H1 (cell line): ENCODE data around the gene GLE1. TPM values are rescaled to one million over a fixed set of nuclear protein-coding genes. Genes with fewer than 3 reads are reported as not detected.

Experiments used
- CTCF ChIA-PET: fragments of 300-600 bp; sonication (Branson Sonifier 250); formaldehyde crosslinking; loops from one replicate; lab custom pipeline; 2021; ENCODE audit not compliant: partially characterized antibody; lab: Charles Lee
- POLR2A ChIA-PET: fragments of 300-600 bp; sonication (Branson Sonifier 250); formaldehyde crosslinking; loops from one replicate; lab custom pipeline; 2021; ENCODE audit warnings: inconsistent platforms; ENCODE audit not compliant: partially characterized antibody; lab: Charles Lee
- DNase-seq, 2 experiments: peaks; one replicate each; pipeline versions ENCODE4 v3.0.0 to v3.0.0-alpha.2; 2010 to 2022; ENCODE audit warnings: low spot score in 2 of 2, low read depth in 1 of 2, mixed read lengths in 1 of 2
- FAIRE-seq: peaks from 2 replicates; lab custom pipeline; 2011; peaks lifted over from hg19 to GRCh38; lab: Jason Lieb, UNC
- H2AFZ ChIP-seq: 2 replicates; pipeline ENCODE4 v1.8.1; 2012; ENCODE audit warnings: low read length, inconsistent platforms
- H2AK5ac ChIP-seq: 2 replicates; pipeline ENCODE4 v1.6.1; 2013; ENCODE audit warnings: low read depth, low read length
- H2BK120ac ChIP-seq: replicated peaks from 2 replicates; pipeline ENCODE3; 2013; ENCODE audit warnings: low read depth, low read length, inconsistent platforms
- H2BK12ac ChIP-seq: 2 replicates; pipeline ENCODE4 v1.6.1; 2013; ENCODE audit warnings: low read depth, low read length
- H2BK15ac ChIP-seq: 2 replicates; pipeline ENCODE4 v1.6.1; 2013; ENCODE audit warnings: low read length
- H2BK20ac ChIP-seq: 2 replicates; pipeline ENCODE4 v1.6.1; 2013; ENCODE audit warnings: low read length
- H2BK5ac ChIP-seq: 2 replicates; pipeline ENCODE4 v1.6.1; 2013; ENCODE audit warnings: low read depth, low read length
- H3K14ac ChIP-seq: 2 replicates; pipeline ENCODE4 v1.6.1; 2013; ENCODE audit warnings: inconsistent platforms; ENCODE audit not compliant: insufficient read length
- H3K18ac ChIP-seq: 2 replicates; pipeline ENCODE4 v1.6.1; 2013; ENCODE audit warnings: low read length; ENCODE audit errors: extremely low read depth
- H3K23ac ChIP-seq: 2 replicates; pipeline ENCODE4 v1.6.1; 2013; ENCODE audit warnings: inconsistent platforms; ENCODE audit not compliant: insufficient read length
- H3K23me2 ChIP-seq: 2 replicates; pipeline ENCODE4 v1.6.1; 2013; ENCODE audit warnings: low read depth, low read length
- H3K27ac ChIP-seq: 2 replicates; pipeline ENCODE4 v1.6.1; 2011; ENCODE audit warnings: low read depth, low read length, inconsistent platforms
- H3K27me3 ChIP-seq, 4 experiments: replicated peaks in 1 of 4; 1 replicate in 1 of 4; 2 replicates in 3 of 4; pipeline versions ENCODE4 v1.6.1 to v1.8.1; 2011 to 2013; ENCODE audit warnings: low read length in 3 of 4, mild to moderate bottlenecking in 3 of 4, inconsistent platforms in 2 of 4, mixed read lengths in 2 of 4, moderate library complexity in 1 of 4; ENCODE audit not compliant: control insufficient read depth in 3 of 4, insufficient read depth in 3 of 4; ENCODE audit errors: extremely low read depth in 1 of 4
- H3K36me3 ChIP-seq, 4 experiments: 2 replicates each; pipeline versions ENCODE4 v1.6.1 to v1.8.1; 2011 to 2013; ENCODE audit warnings: mild to moderate bottlenecking in 4 of 4, low read length in 3 of 4, moderate library complexity in 2 of 4, control low read depth in 1 of 4, inconsistent platforms in 1 of 4; ENCODE audit not compliant: insufficient read depth in 4 of 4, control insufficient read depth in 2 of 4
- H3K4ac ChIP-seq: replicated peaks from 2 replicates; pipeline ENCODE3; 2013; ENCODE audit warnings: low read length, low read depth, mixed read lengths, inconsistent platforms; ENCODE audit not compliant: insufficient read length
- H3K4me1 ChIP-seq, 4 experiments: replicated peaks in 1 of 4; 1 replicate in 1 of 4; 2 replicates in 3 of 4; pipeline versions ENCODE4 v1.6.1 to v1.8.1; 2011 to 2013; ENCODE audit warnings: low read length in 3 of 4, inconsistent platforms in 2 of 4, mixed read lengths in 1 of 4; ENCODE audit not compliant: insufficient read depth in 4 of 4, control insufficient read depth in 3 of 4
- H3K4me2 ChIP-seq, 2 experiments: 2 replicates each; pipeline versions ENCODE4 v1.6.1 to v1.8.1; 2011 to 2013; ENCODE audit warnings: low read depth in 2 of 2, low read length in 2 of 2, control low read depth in 1 of 2, inconsistent platforms in 1 of 2, mild to moderate bottlenecking in 1 of 2; ENCODE audit not compliant: insufficient read depth in 1 of 2
- H3K4me3 ChIP-seq, 4 experiments: fragments of 200-600, 300-600 bp in 1 of 4; sonication (generic), shearing (Covaris generic), sonication (Bioruptor Twin) in 1 of 4; 2 replicates each; pipeline versions ENCODE4 v1.5.1 to v1.8.1; 2011 to 2016; ENCODE audit warnings: low read length in 4 of 4, low read depth in 3 of 4, control low read depth in 2 of 4, inconsistent platforms in 2 of 4, mild to moderate bottlenecking in 2 of 4, mixed read lengths in 1 of 4, moderate library complexity in 1 of 4; ENCODE audit not compliant: insufficient read depth in 2 of 4; ENCODE audit errors: extremely low read depth in 1 of 4
- H3K56ac ChIP-seq: replicated peaks from 2 replicates; pipeline ENCODE3; 2013; ENCODE audit warnings: low read depth, mild to moderate bottlenecking, mixed read lengths, low read length, inconsistent platforms; ENCODE audit not compliant: insufficient read length
- H3K79me1 ChIP-seq: 2 replicates; pipeline ENCODE4 v1.6.1; 2013; ENCODE audit warnings: low read depth, low read length, control low read depth
- H3K79me2 ChIP-seq, 2 experiments: 2 replicates each; pipeline versions ENCODE4 v1.6.1 to v1.8.1; 2012 to 2013; ENCODE audit warnings: low read length in 2 of 2, mild to moderate bottlenecking in 2 of 2, inconsistent platforms in 1 of 2; ENCODE audit not compliant: insufficient read depth in 2 of 2, control insufficient read depth in 1 of 2
- H3K9ac ChIP-seq, 4 experiments: replicated peaks in 1 of 4; 1 replicate in 1 of 4; 2 replicates in 3 of 4; pipeline versions ENCODE4 v1.6.1 to v1.8.1; 2011 to 2013; ENCODE audit warnings: low read depth in 3 of 4, low read length in 3 of 4, control low read depth in 2 of 4, mild to moderate bottlenecking in 2 of 4, moderate library complexity in 2 of 4, inconsistent platforms in 1 of 4; ENCODE audit errors: extremely low read depth in 1 of 4
- H3K9me3 ChIP-seq, 2 experiments: 2 replicates each; pipeline versions ENCODE4 v1.6.1 to v1.8.1; 2012 to 2013; ENCODE audit warnings: mild to moderate bottlenecking in 2 of 2, moderate library complexity in 2 of 2, control low read depth in 1 of 2, inconsistent platforms in 1 of 2, low read depth in 1 of 2, low read length in 1 of 2, mixed read lengths in 1 of 2; ENCODE audit not compliant: insufficient read depth in 2 of 2
- H4K20me1 ChIP-seq, 2 experiments: replicated peaks in 1 of 2; 2 replicates each; pipeline versions ENCODE3 to v1.8.1; 2011 to 2013; ENCODE audit warnings: inconsistent platforms in 2 of 2, low read length in 2 of 2, mild to moderate bottlenecking in 1 of 2; ENCODE audit not compliant: insufficient read depth in 2 of 2, control insufficient read depth in 1 of 2
- H4K5ac ChIP-seq: 2 replicates; pipeline ENCODE4 v1.6.1; 2013; ENCODE audit warnings: low read length, low read depth, mixed read lengths, inconsistent platforms; ENCODE audit not compliant: insufficient read length
- H4K8ac ChIP-seq: 2 replicates; pipeline ENCODE4 v1.8.0; 2013; ENCODE audit warnings: mild to moderate bottlenecking, moderate library complexity, low read length, inconsistent platforms; ENCODE audit not compliant: insufficient read depth; ENCODE audit errors: extremely low read depth
- H4K91ac ChIP-seq: replicated peaks from 2 replicates; pipeline ENCODE3; 2013; ENCODE audit warnings: low read length, mixed read lengths, inconsistent platforms; ENCODE audit not compliant: insufficient read length
- ASH2L ChIP-seq: fragments of 200-600, 300-600 bp; sonication (generic); IDR thresholded peaks from one replicate; pipeline ENCODE4 v1.7.1; 2017; ENCODE audit warnings: low read length
- BCL11A ChIP-seq, 2 experiments: IDR thresholded peaks; one replicate each; pipeline ENCODE4 v1.6.1; 2011; ENCODE audit warnings: low read depth in 2 of 2, low read length in 2 of 2, mild to moderate bottlenecking in 2 of 2
- CHD1 ChIP-seq: IDR thresholded peaks from 2 replicates; pipeline ENCODE4 v1.6.1; 2012; ENCODE audit warnings: low read depth, low read length, improper control_type of control experiment
- EZH2 ChIP-seq: fragments of 200-600 bp; sonication (generic); IDR thresholded peaks from 2 replicates; pipeline ENCODE4 v1.7.1; 2012; ENCODE audit warnings: low read depth, mild to moderate bottlenecking, moderate library complexity, low read length, inconsistent platforms; ENCODE audit not compliant: severe bottlenecking
- HDAC2 ChIP-seq, 2 experiments: fragments of 300-600 bp in 1 of 2; sonication (generic) in 1 of 2; IDR thresholded peaks; 2 replicates each; pipeline ENCODE4 v1.6.1; 2011 to 2012; ENCODE audit warnings: low read depth in 2 of 2, low read length in 2 of 2, mild to moderate bottlenecking in 2 of 2, moderate library complexity in 2 of 2, borderline replicate concordance in 1 of 2, inconsistent platforms in 1 of 2
- KDM1A ChIP-seq: fragments of 200-600, 300-600 bp; sonication (generic); IDR thresholded peaks from 2 replicates; pipeline ENCODE4 v1.7.1; 2016; ENCODE audit warnings: mild to moderate bottlenecking, low read length, borderline replicate concordance
- KDM5A ChIP-seq: fragments of 200-600 bp; IDR thresholded peaks from 2 replicates; pipeline ENCODE4 v1.7.1; 2012; ENCODE audit warnings: mild to moderate bottlenecking, low read length, inconsistent platforms, mixed read lengths
- POLR2A ChIP-seq, 2 experiments: IDR thresholded peaks; 1 replicate in 1 of 2; 2 replicates in 1 of 2; pipeline ENCODE4 v1.6.1; 2011; ENCODE audit warnings: low read depth in 2 of 2, low read length in 2 of 2, mild to moderate bottlenecking in 2 of 2; ENCODE audit errors: control extremely low read depth in 1 of 2
- RNF2 ChIP-seq: fragments of 200-900, 300-1000 bp; sonication (generic); IDR thresholded peaks from 2 replicates; pipeline ENCODE4 v1.7.1; 2016; ENCODE audit warnings: borderline replicate concordance, low read depth, mild to moderate bottlenecking, antibody characterized with exemption, low read length; ENCODE audit not compliant: poor library complexity, severe bottlenecking; ENCODE audit errors: missing control alignments
- SP2 ChIP-seq: IDR thresholded peaks from 2 replicates; pipeline ENCODE4 v1.6.1; 2012; ENCODE audit warnings: mild to moderate bottlenecking, low read length, inconsistent platforms
- WGBS, 2 experiments: shearing (Covaris generic) in 1 of 2; methylation state at CpG; one replicate each; pipeline versions ENCODE4 v1.1.6 to v1.1.7; 2013 to 2015; ENCODE audit warnings: low lambda C conversion rate in 2 of 2, mixed read lengths in 2 of 2, inconsistent platforms in 1 of 2, low coverage in 1 of 2, missing lambda C conversion rate in 1 of 2; ENCODE audit not compliant: insufficient replicate concordance in 2 of 2, insufficient coverage in 1 of 2, insufficient read length in 1 of 2; ENCODE audit errors: extremely low coverage in 1 of 2, missing lambda C conversion rate in 1 of 2; 5-methylcytosine and 5-hydroxymethylcytosine counted together
- polyA plus RNA-seq, 7 experiments: library from polyadenylated mRNA; depleted of rRNA in 3 of 7; stranded (reverse) in 5 of 7; unstranded in 2 of 7; fragments of >200 nt in 5 of 7; fragments of 200-250 nt in 2 of 7; gene quantifications; 1 replicate in 5 of 7; 2 replicates in 1 of 7; 4 replicates in 1 of 7; pipeline versions ENCODE4 v1.2.1 to v1.2.3, GENCODE V29; 2011 to 2013; ENCODE audit warnings: missing spikeins in 2 of 7, mixed read lengths in 2 of 7
- total RNA-seq: library from RNA; stranded (reverse); fragmentation: NEBNext Ultra II Directional; extraction: Animal tissue kit (Norgen Biotek cat#: 25700); gene quantifications from 2 replicates; pipeline ENCODE4 v1.2.1, GENCODE V29; 2021
- TF ChIP-seq, protein P1 (sequence below): IDR thresholded peaks from 2 replicates; pipeline ENCODE4 v1.6.1; 2011; ENCODE audit warnings: low read depth, mild to moderate bottlenecking, low read length; ENCODE audit not compliant: insufficient read depth

GLE1 gene
- total and polyA plus RNA-seq, 2 of the 8 experiments (the other 6 are each of a cell fraction or from before 2014, with no cell fraction given), result 9.6 to 14.9 TPM

DNA sequence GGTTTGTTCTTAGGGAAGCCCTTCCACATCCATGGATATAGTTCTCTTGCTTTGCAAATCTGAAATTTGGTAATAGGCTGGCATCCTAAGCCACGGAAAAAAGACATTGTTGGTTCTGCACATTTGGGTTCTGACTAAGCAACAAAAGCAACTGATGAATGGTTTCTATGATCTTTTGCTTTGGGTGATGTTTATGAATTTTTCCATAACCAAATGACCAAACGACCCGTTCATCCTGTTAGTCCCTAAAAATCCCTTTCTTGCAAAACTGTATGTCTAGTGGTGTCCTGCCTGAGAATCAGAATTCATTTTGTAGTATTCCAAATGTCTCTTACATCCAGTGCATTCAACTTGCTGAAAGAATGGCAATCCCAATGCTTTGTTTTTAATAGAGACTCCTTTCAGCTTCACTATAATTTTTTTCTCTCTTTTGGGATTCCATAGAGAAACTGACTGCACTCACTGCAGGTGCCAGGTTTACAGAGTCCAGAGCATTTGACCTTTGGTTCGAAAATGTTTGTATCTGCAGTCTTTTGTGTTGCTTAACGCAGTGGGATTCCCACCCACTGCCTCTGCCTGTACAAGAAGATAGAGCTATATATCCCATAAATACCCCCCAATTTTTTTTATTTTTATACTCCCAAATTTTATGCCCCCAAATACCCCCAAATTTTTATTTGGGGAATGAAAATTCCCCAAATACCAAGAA is 52.6 kb downstream of the GLE1 start:
- H2BK120ac ChIP-seq, result no peak overlapping the region
- H3K4ac ChIP-seq, result no peak overlapping the region
- H2AFZ ChIP-seq, result no peak overlapping the region
- peaks cover 10 to 15% (median 14%) of the 10 kb centered on the region in 4 experiments for H3K4me1 ChIP-seq
- no peaks in the 10 kb centered on the region for H3K36me3 ChIP-seq
- H2BK15ac ChIP-seq, result no peak overlapping the region
- no peak overlapping the region for H2BK12ac ChIP-seq
- H2BK20ac ChIP-seq, result no peak overlapping the region
- H3K14ac ChIP-seq, result no peak overlapping the region
- H3K9ac ChIP-seq, result no peak overlapping the region
- H3K4me3 ChIP-seq, result no peak overlapping the region
- H3K9me3 ChIP-seq, result no peaks in the 10 kb centered on the region
- no peak overlapping the region for H4K8ac ChIP-seq
- 90% methylated on average over 5 of the region's 5 CpGs; no CpG with 5 or more reads in 1 of the 2 experiments for WGBS, 2 experiments
- no peaks in the 10 kb centered on the region for H3K27me3 ChIP-seq
- no peak for FAIRE-seq
- no peak overlapping the region for H2BK5ac ChIP-seq
- peaks cover 0 to 62% of the 10 kb centered on the region in 2 experiments; a peak in 3 of 4 replicates for H3K79me2 ChIP-seq
- H4K5ac ChIP-seq, result no peak overlapping the region
- H3K27ac ChIP-seq, result no peak overlapping the region
- no peaks in the 10 kb centered on the region for H3K79me1 ChIP-seq
- ChIA-PET CTCF (interaction anchor here (0.6 to 0.9 kb wide), 3 partner anchors 10 to 145 kb away, joined by 3 read pairs; no protein-coding TSS in a partner anchor), POLR2A (interaction anchor here (0.6 kb wide), 1 partner anchor 1903 kb away, joined by 3 read pairs; no protein-coding TSS in a partner anchor)
- H4K20me1 ChIP-seq, result peaks cover 2 to 10% of the 10 kb centered on the region in 2 experiments
- H3K56ac ChIP-seq, result no peak overlapping the region
- no peak for DNase-seq
- H3K4me2 ChIP-seq, result no peak overlapping the region
- H2AK5ac ChIP-seq, result no peak overlapping the region
- no peak overlapping the region for H4K91ac ChIP-seq
- H3K23ac ChIP-seq, result no peak overlapping the region
- H3K18ac ChIP-seq, result no peak overlapping the region
- H3K23me2 ChIP-seq, result peaks cover 2% of the 10 kb centered on the region; the same call in 1 of the 2 replicates
- TF ChIP-seq HDAC2 (IDR thresholded peaks at IDR 0.05; ENCODE audit: borderline replicate concordance in 1 of 2, low read depth in 2 of 2, low read length in 2 of 2), result no peak
- TF ChIP-seq ASH2L, result no peak
- no peak for TF ChIP-seq POLR2A (IDR thresholded peaks at IDR 0.05; ENCODE audit: control extremely low read depth in 1 of 2, low read depth in 2 of 2, low read length in 2 of 2)
- no peak for TF ChIP-seq CHD1
- TF ChIP-seq KDM5A, result no peak
- TF ChIP-seq SP2, result no peak
- TF ChIP-seq EZH2, result no peak
- TF ChIP-seq, protein P1, sequence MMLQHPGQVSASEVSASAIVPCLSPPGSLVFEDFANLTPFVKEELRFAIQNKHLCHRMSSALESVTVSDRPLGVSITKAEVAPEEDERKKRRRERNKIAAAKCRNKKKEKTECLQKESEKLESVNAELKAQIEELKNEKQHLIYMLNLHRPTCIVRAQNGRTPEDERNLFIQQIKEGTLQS, result no peak
- no peak for TF ChIP-seq BCL11A (IDR thresholded peaks at IDR 0.05; ENCODE audit: low read depth in 2 of 2, low read length in 2 of 2)
- no peak for TF ChIP-seq RNF2
- TF ChIP-seq KDM1A, result no peak
